Middle frontal gyrus (tissue), 1 donor: Measurements from ENCODE around the gene SUCNR1.
"Not testable (repeated sequence)": the region's sequence is repeated elsewhere in the genome, so short reads cannot be mapped to it uniquely, and the experiment has no call there.

Source experiments
- DNase-seq: peaks from one replicate; pipeline ENCODE4 v3.0.0-alpha.2; 2015; ENCODE audit warnings: low spot score; ENCODE audit errors: extremely low spot score

The SUCNR1 gene

GRCh38 chr3:151871639-151872468 is 1.6 kb upstream of the SUCNR1 start:
- DNase-seq = no peak

GRCh38 chr3:151874079-151874478 is 636 bp downstream of the SUCNR1 start:
- not testable (repeated sequence) for DNase-seq

GRCh38 chr3:151875759-151876158 is 2.3 kb downstream of the SUCNR1 start:
- no peak for DNase-seq

GRCh38 chr3:151877269-151877668 is 3.8 kb downstream of the SUCNR1 start:
- no peak for DNase-seq

GRCh38 chr3:151878465-151878864 is 5.0 kb downstream of the SUCNR1 start:
- DNase-seq = no peak

GRCh38 chr3:151879037-151879436 is 5.6 kb downstream of the SUCNR1 start:
- no peak for DNase-seq

- no peak for DNase-seq
These were observed 6.4 kb downstream of the SUCNR1 start for GRCh38 chr3:151879679-151880415.

- no peak for DNase-seq
These were observed 6.9 kb downstream of the SUCNR1 start for GRCh38 chr3:151880416-151880690.

GRCh38 chr3:151881137-151881536 is 7.7 kb downstream of the SUCNR1 start:
- no peak for DNase-seq

GRCh38 chr3:151885397-151885796 is 12.0 kb downstream of the SUCNR1 start:
- not testable (repeated sequence) for DNase-seq

- not testable (repeated sequence) for DNase-seq
These were observed 14.2 kb downstream of the SUCNR1 start for GRCh38 chr3:151887450-151888211.

GRCh38 chr3:151890721-151891141 is 17.3 kb downstream of the SUCNR1 start:
- no peak for DNase-seq

GRCh38 chr3:151891721-151892120 is 18.3 kb downstream of the SUCNR1 start:
- DNase-seq = no peak

- no peak for DNase-seq
These were observed 20.8 kb downstream of the SUCNR1 start for GRCh38 chr3:151894219-151894618.

- DNase-seq = no peak
These were observed 22.2 kb downstream of the SUCNR1 start for GRCh38 chr3:151895478-151896241.

- no peak for DNase-seq
These were observed 23.0 kb downstream of the SUCNR1 start for GRCh38 chr3:151896246-151897012.

- DNase-seq = not testable (repeated sequence)
These were observed 24.7 kb downstream of the SUCNR1 start for GRCh38 chr3:151898121-151898520.

GRCh38 chr3:151898564-151899261 is 25.3 kb downstream of the SUCNR1 start:
- not testable (repeated sequence) for DNase-seq

GRCh38 chr3:151899996-151900395 is 26.6 kb downstream of the SUCNR1 start:
- DNase-seq = no peak

GRCh38 chr3:151900460-151900859 is 27.0 kb downstream of the SUCNR1 start:
- no peak for DNase-seq
